MCF 10A (cell line): ENCODE measurements around the gene AMIGO1. TPM values are rescaled to one million over a fixed set of nuclear protein-coding genes. Genes with fewer than 3 reads are reported as not detected.

Experiments
- BruUV-seq: library from RNA; stranded (reverse); fragments of 400-500 nt; replicated peaks from 2 replicates; lab custom pipeline; 2021; lab: Mats Ljungman, UMichigan
- CTCF ChIA-PET: fragments of 300-600 bp; sonication (Branson Sonifier 250); formaldehyde crosslinking; extraction: SDS; loops from one replicate; lab custom pipeline; 2021; ENCODE audit warnings: antibody characterized with exemption, inconsistent platforms; lab: Yijun Ruan, JAX
- POLR2A ChIA-PET: fragments of 300-600, 350-650 bp; sonication (Branson Sonifier 250); formaldehyde crosslinking; extraction: SDS; loops from one replicate; lab custom pipeline; 2020; ENCODE audit warnings: antibody characterized with exemption, inconsistent platforms; lab: Yijun Ruan, JAX
- DNase-seq: peaks from one replicate; pipeline ENCODE4 v3.0.0-alpha.2; 2018; ENCODE audit not compliant: unreplicated experiment
- H3K27ac Mint-ChIP-seq: one replicate; pipeline ENCODE4 v1.8.0; 2022; ENCODE audit warnings: mild to moderate bottlenecking, low read depth, mixed read lengths; ENCODE audit not compliant: unreplicated experiment
- H3K27me3 Mint-ChIP-seq: one replicate; pipeline ENCODE4 v1.8.0; 2022; ENCODE audit warnings: mixed read lengths; ENCODE audit not compliant: insufficient read depth, unreplicated experiment
- H3K36me3 Mint-ChIP-seq: one replicate; pipeline ENCODE4 v1.8.0; 2022; ENCODE audit warnings: mild to moderate bottlenecking, moderate library complexity, mixed read lengths; ENCODE audit not compliant: insufficient read depth, unreplicated experiment
- H3K4me1 Mint-ChIP-seq: one replicate; pipeline ENCODE4 v1.8.0; 2022; ENCODE audit warnings: mixed read lengths; ENCODE audit not compliant: insufficient read depth, unreplicated experiment
- H3K4me3 Mint-ChIP-seq: one replicate; pipeline ENCODE4 v1.8.0; 2022; ENCODE audit warnings: mild to moderate bottlenecking, moderate library complexity, mixed read lengths; ENCODE audit not compliant: unreplicated experiment
- H3K9me3 Mint-ChIP-seq: one replicate; pipeline ENCODE4 v1.8.0; 2022; ENCODE audit warnings: mixed read lengths; ENCODE audit not compliant: unreplicated experiment
- intact Hi-C: fragments of 100-400 bp; cut with micrococcal nuclease; formaldehyde crosslinking; loops from 2 replicates; pipeline ENCODE4 v1.14.1; 2022
- total RNA-seq: library from RNA; stranded (reverse); gene quantifications from 2 replicates; pipeline ENCODE4 v1.2.3, GENCODE V29; 2022
- TF ChIP-seq, protein P1 (sequence below): fragments of 200-600 bp; IDR thresholded peaks from one replicate; pipeline ENCODE4 v1.8.0; 2022; ENCODE audit warnings: antibody characterized with exemption, mild to moderate bottlenecking; ENCODE audit not compliant: unreplicated experiment

AMIGO1 gene
- total RNA-seq, 1 experiment from 2014 or later = 0.21 TPM

DNA sequence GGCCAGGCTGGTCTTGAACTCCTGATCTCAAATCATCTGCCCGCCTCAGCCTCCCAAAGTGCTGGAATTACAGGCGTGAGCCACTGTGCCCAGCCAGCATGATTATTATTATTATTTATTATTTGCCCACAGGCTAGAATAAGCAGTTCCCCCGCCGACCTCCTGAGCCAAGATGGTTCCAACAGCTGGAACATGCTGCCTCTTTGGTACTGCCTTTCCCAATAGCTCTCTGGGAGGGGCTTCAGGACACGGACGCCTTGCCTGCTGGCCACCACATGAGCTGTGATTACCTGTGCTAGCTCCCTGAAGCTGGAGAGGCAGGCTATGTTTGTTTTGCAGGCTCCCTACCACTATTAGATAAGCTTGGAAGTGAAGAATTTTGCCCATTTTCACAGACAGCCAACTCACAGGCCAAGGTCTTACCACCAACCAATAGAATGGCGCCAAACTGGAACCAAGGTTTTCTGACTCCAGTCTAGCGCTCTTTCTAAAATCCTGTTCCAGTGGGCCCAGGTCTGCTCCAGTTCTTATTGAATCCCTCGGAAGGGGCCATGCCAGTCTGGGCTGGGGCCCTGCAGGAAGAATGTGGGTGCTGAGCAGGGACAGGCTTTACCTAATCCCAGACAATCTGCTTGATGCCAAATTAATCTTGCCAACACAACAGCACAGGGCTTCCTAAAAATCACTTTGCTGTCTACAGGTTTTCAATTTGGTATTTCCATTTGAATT is 28.1 kb upstream of the AMIGO1 start:
- TF ChIP-seq, protein P1, sequence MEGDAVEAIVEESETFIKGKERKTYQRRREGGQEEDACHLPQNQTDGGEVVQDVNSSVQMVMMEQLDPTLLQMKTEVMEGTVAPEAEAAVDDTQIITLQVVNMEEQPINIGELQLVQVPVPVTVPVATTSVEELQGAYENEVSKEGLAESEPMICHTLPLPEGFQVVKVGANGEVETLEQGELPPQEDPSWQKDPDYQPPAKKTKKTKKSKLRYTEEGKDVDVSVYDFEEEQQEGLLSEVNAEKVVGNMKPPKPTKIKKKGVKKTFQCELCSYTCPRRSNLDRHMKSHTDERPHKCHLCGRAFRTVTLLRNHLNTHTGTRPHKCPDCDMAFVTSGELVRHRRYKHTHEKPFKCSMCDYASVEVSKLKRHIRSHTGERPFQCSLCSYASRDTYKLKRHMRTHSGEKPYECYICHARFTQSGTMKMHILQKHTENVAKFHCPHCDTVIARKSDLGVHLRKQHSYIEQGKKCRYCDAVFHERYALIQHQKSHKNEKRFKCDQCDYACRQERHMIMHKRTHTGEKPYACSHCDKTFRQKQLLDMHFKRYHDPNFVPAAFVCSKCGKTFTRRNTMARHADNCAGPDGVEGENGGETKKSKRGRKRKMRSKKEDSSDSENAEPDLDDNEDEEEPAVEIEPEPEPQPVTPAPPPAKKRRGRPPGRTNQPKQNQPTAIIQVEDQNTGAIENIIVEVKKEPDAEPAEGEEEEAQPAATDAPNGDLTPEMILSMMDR = no peak
- Mint-ChIP-seq H3K27me3 (no peaks in the 10 kb centered on the region), H3K9me3 (no peaks in the 10 kb centered on the region), H3K36me3 (no peaks in the 10 kb centered on the region), H3K4me3 (no peak overlapping the region), H3K27ac (no peak overlapping the region), H3K4me1 (no peaks in the 10 kb centered on the region)
- DNase-seq = no peak
- intact Hi-C loops = loop anchor here (10.0 kb wide), 1 partner anchor 343 kb away; no protein-coding TSS in a partner anchor
- ChIA-PET POLR2A (interaction anchor here (0.7 kb wide), 1 partner anchor 53 kb away, joined by 5 read pairs; no protein-coding TSS in a partner anchor), CTCF (interaction anchor here (0.6 to 26.1 kb wide), 4 partner anchors 9 to 447 kb away, joined by 3 to 1071 read pairs (median 8); partner anchors contain the start of genes AHCYL1, AMIGO1, ATXN7L2 and CYB561D1)
- BruUV-seq = no TSS peak

DNA sequence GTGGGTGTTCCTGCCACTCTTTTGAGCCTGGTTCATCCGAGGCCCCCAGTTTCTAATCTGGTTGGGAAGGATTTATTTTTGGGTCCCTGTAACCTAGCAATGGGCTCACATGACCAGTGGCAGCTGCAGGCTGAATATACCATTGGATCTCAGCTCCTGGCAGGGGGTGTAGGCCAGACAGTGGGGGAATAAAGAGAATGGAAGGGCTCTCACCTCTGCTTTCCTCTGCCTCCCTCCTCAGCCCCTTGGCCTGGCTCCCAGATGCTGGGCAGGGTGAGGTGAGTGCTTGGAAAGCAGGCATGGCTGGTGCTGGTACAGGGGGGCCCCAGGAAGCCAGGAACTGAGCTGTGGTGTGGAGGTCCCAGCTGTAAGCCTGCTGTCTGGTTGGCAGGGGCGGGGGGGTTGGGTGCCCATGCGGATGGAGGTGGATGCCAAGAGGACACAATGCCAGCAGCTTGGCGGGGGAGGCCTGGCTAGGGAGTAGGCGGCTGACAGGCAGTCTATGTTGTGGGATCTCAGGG is 26.5 kb upstream of the AMIGO1 start:
- ChIA-PET CTCF (interaction anchor here (0.6 to 26.1 kb wide), 6 partner anchors 9 to 448 kb away, joined by 3 to 1071 read pairs (median 4); partner anchors contain the start of genes AHCYL1, AMIGO1, ATXN7L2 and CYB561D1), POLR2A (no interaction called here)
- Mint-ChIP-seq H3K4me3 (no peak overlapping the region), H3K27me3 (no peaks in the 10 kb centered on the region), H3K36me3 (no peaks in the 10 kb centered on the region), H3K4me1 (no peaks in the 10 kb centered on the region), H3K27ac (no peak overlapping the region), H3K9me3 (no peaks in the 10 kb centered on the region)
- TF ChIP-seq, protein P1 = no peak
- intact Hi-C loops = loop anchor here (10.0 kb wide), 1 partner anchor 341 kb away; no protein-coding TSS in a partner anchor
- BruUV-seq = no TSS peak
- no peak for DNase-seq

- ChIA-PET CTCF (interaction anchor here (0.7 to 26.1 kb wide), 7 partner anchors 10 to 449 kb away, joined by 3 to 1071 read pairs (median 4); partner anchors contain the start of genes AHCYL1, AMIGO1, ATXN7L2 and CYB561D1), POLR2A (interaction anchor here (0.7 kb wide), 1 partner anchor 11 kb away, joined by 3 read pairs; no protein-coding TSS in a partner anchor)
- no TSS peak for BruUV-seq
- intact Hi-C loops = loop anchor here (10.0 kb wide), 1 partner anchor 341 kb away; no protein-coding TSS in a partner anchor
- no peaks in the 10 kb centered on the region for H3K27me3 Mint-ChIP-seq
- no peak overlapping the region for H3K4me3 Mint-ChIP-seq
- TF ChIP-seq, protein P1 = no peak
- no peak overlapping the region for H3K27ac Mint-ChIP-seq
- no peaks in the 10 kb centered on the region for H3K4me1 Mint-ChIP-seq
- DNase-seq = no peak
- no peaks in the 10 kb centered on the region for H3K9me3 Mint-ChIP-seq
- H3K36me3 Mint-ChIP-seq = no peaks in the 10 kb centered on the region
Observed at GRCh38 chr1:109535481-109535880, 26.0 kb upstream of the AMIGO1 start.
